Pancreas (tissue), 10 donors: ENCODE measurements around the gene KCNN3. TPM values are rescaled to one million over a fixed set of nuclear protein-coding genes. Genes with fewer than 3 reads are reported as not detected.
A peak's percentile ranks its signal among the peaks of the same experiment; 100 is the strongest.

Source experiments
- ATAC-seq, 4 donors: fragments of 200-7000 bp; cut with Tn5 transposase; one replicate each; pipeline versions ENCODE4 v1.8.0 to v1.9.1; 2020; ENCODE audit warnings: mild to moderate bottlenecking in 4 of 4, moderate library complexity in 4 of 4
- DNase-seq, 6 donors: peaks; one replicate each; pipeline ENCODE4 v3.0.0-alpha.2; 2020
- FAIRE-seq: peaks from 2 replicates; lab custom pipeline; 2012; peaks lifted over from hg19 to GRCh38; lab: Jason Lieb, UNC
- H3K27ac ChIP-seq, 4 donors: fragments of 200-600 bp; sonication (generic); 1 replicate in 3 of 4; 2 replicates in 1 of 4; pipeline versions ENCODE4 v1.5.0 to v1.8.0; 2020
- H3K27me3 ChIP-seq, 4 donors: fragments of 200-600 bp; one replicate each; pipeline ENCODE4 v1.8.0; 2021
- H3K36me3 ChIP-seq, 3 donors: fragments of 200-600 bp; sonication (generic) in 1 of 3; one replicate each; pipeline versions ENCODE4 v1.5.0 to v1.8.0; 2020 to 2021
- H3K4me1 ChIP-seq, 3 donors: fragments of 200-600 bp; one replicate each; pipeline ENCODE4 v1.8.0; 2021
- H3K4me3 ChIP-seq, 4 donors: fragments of 200-600 bp; sonication (generic) in 2 of 4; one replicate each; pipeline versions ENCODE4 v1.5.0 to v1.8.0; 2020 to 2021
- H3K9me3 ChIP-seq, 4 donors: fragments of 200-600 bp; one replicate each; pipeline ENCODE4 v1.8.0; 2021
- WGBS, 2 donors: extraction: QIAGEN DNeasy Blood & Tissue Kit; methylation state at CpG; one replicate each; pipeline ENCODE4 v1.1.7; 2013; 5-methylcytosine and 5-hydroxymethylcytosine counted together
- intact Hi-C, 3 donors: fragments of 100-400 bp; cut with DNase I; formaldehyde crosslinking; loops; one replicate each; pipeline versions ENCODE4 v1.11.1 to v1.14.2; 2022
- polyA plus RNA-seq, 2 donors: library from polyadenylated mRNA; stranded (reverse); fragments of 200-250 nt; gene quantifications; one replicate each; pipeline ENCODE4 v1.2.3, GENCODE V29; 2013
- total RNA-seq, 6 donors: library from RNA; stranded (reverse); fragmentation: NEBNext Ultra II Directional in 4 of 6; extraction: Animal tissue kit (Norgen Biotek cat#: 25700) in 4 of 6; gene quantifications; one replicate each; pipeline versions ENCODE4 v1.2.1 to v1.2.4, GENCODE V29; 2021 to 2023
- TF ChIP-seq, protein P1 (sequence below), 4 donors: fragments of 200-600 bp; sonication (generic) in 3 of 4; IDR thresholded peaks; one replicate each; pipeline versions ENCODE4 v1.5.0 to v1.8.0; 2021; ENCODE audit warnings: antibody characterized with exemption in 4 of 4
- donor health status: healthy with polysubstance abuse.
- donor health status: DM: no; HTN: no; CAD: no; lungs with moderate emphysema.
- donor health status: DM: no; HTN: no; CAD: no.
- donor health status: control.
- donor health status: control.
- donor health status: Bipolar disorder and iron deficiency.
- donor health status: DM: yes; HTN: yes; CAD: no.
- donor health status: DM: no; HTN: no; CAD: no.
- donor health status: DM: no; HTN: no; CAD: no.
- donor health status: DM: yes; HTN: yes; CAD: no.

The KCNN3 gene
- total and polyA plus RNA-seq, 8 donors = 0.11 to 1.0 (median 0.33) TPM

DNA sequence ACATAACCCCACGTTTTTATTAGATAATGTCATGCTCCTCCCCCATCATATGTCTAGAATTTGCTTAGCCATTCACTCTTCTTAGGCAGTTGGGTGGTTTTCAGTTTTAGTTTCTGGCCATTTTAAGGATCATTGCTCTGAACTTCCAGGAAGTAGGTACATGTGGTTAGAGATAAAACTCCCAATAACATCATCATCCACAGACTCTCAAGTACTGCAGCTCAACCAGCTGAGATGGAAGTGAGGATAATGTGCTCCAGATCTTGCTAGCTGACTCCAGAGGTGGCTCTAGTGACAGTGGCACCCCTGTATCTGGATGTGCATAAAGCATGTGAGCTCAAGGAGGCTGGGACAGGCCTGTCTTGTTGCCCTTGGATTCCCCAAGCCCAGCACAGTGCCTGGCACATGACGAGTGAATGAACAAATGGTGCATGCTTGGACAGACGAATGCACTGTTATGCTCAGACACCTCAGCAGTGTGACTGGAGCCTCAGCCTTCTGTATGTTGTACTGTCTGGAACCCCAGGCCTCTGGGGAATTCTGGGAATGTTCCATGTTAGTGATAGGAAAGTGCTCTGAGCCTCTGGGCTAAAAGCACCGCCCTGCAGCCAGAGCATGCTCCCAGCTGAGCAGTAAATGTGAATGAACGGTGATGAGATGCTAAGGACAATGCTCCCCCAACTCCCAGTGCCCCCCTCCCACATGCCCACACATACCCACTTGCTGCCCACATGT is 16.4 kb upstream of the KCNN3 start:
- Histone ChIP-seq H3K4me1 (no peaks in the 10 kb centered on the region), H3K27ac (no peak overlapping the region), H3K4me3 (no peak overlapping the region), H3K27me3 (no peaks in the 10 kb centered on the region), H3K9me3 (no peaks in the 10 kb centered on the region), H3K36me3 (no peaks in the 10 kb centered on the region)
- TF ChIP-seq, protein P1, sequence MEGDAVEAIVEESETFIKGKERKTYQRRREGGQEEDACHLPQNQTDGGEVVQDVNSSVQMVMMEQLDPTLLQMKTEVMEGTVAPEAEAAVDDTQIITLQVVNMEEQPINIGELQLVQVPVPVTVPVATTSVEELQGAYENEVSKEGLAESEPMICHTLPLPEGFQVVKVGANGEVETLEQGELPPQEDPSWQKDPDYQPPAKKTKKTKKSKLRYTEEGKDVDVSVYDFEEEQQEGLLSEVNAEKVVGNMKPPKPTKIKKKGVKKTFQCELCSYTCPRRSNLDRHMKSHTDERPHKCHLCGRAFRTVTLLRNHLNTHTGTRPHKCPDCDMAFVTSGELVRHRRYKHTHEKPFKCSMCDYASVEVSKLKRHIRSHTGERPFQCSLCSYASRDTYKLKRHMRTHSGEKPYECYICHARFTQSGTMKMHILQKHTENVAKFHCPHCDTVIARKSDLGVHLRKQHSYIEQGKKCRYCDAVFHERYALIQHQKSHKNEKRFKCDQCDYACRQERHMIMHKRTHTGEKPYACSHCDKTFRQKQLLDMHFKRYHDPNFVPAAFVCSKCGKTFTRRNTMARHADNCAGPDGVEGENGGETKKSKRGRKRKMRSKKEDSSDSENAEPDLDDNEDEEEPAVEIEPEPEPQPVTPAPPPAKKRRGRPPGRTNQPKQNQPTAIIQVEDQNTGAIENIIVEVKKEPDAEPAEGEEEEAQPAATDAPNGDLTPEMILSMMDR (IDR thresholded peaks at IDR 0.05) = no peak
- intact Hi-C loops = loop anchor here in 2 of 3 donors (10.0 kb wide), 2 partner anchors 322 to 332 kb away; partner anchors contain the start of genes CHRNB2 (in 1 of the 2) and UBE2Q1 (in 1 of the 2)
- ATAC-seq = no peak
- FAIRE-seq = no peak
- no peak for DNase-seq
- WGBS, 2 donors = 51 to 58% methylated on average over 5 of the region's 5 CpGs

DNA sequence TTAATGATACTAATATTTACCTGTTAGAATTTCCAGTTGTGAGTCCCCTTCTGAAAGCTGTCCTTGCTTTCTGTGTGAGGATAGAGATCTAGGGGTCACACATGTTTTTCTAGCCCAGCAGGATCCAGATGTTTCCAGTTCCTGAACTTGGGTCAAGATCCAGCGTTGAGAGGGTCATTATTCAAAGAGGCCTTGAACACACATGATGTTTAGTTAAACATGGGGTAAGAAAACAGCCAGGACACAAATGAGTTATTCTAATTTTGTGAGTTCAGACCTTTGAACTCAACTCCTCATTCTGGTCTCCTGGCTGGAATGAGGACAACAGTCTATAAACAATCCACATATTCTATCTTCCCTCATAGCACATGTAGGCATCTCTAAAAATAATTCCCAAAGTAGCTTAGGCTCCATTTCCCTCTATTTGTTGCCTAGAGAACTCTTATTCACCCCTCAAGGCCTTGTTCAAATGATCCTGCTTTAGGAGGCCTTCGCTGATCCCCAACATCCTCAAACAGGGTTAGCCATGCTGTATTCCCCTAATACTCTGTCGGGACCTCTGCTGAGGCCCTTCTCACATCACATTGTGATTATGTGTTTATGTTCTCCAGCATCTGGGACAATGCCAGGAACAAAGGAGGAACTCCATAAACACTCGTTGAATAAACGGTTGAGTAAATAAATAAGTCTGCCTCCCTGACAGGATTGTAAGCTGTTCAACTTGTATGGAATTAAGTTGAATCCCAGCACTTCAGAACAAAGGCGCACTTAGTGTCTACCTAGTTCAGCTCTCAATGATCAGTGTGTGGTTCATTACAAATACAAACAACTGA is 15.0 kb upstream of the KCNN3 start:
- ATAC-seq (no peak), DNase-seq (no peak), FAIRE-seq (no peak)
- Histone ChIP-seq H3K9me3 (no peaks in the 10 kb centered on the region), H3K27me3 (no peaks in the 10 kb centered on the region), H3K27ac (no peak overlapping the region), H3K4me3 (no peak overlapping the region), H3K4me1 (no peaks in the 10 kb centered on the region), H3K36me3 (no peaks in the 10 kb centered on the region)
- TF ChIP-seq, protein P1 (IDR thresholded peaks at IDR 0.05) = no peak
- WGBS, 2 donors = 60 to 63% methylated on average over 6 of the region's 6 CpGs
- intact Hi-C loops = loop anchor here in 2 of 3 donors (10.0 kb wide), 2 partner anchors 320 to 330 kb away; partner anchors contain the start of genes CHRNB2 (in 1 of the 2) and UBE2Q1 (in 1 of the 2)

DNA sequence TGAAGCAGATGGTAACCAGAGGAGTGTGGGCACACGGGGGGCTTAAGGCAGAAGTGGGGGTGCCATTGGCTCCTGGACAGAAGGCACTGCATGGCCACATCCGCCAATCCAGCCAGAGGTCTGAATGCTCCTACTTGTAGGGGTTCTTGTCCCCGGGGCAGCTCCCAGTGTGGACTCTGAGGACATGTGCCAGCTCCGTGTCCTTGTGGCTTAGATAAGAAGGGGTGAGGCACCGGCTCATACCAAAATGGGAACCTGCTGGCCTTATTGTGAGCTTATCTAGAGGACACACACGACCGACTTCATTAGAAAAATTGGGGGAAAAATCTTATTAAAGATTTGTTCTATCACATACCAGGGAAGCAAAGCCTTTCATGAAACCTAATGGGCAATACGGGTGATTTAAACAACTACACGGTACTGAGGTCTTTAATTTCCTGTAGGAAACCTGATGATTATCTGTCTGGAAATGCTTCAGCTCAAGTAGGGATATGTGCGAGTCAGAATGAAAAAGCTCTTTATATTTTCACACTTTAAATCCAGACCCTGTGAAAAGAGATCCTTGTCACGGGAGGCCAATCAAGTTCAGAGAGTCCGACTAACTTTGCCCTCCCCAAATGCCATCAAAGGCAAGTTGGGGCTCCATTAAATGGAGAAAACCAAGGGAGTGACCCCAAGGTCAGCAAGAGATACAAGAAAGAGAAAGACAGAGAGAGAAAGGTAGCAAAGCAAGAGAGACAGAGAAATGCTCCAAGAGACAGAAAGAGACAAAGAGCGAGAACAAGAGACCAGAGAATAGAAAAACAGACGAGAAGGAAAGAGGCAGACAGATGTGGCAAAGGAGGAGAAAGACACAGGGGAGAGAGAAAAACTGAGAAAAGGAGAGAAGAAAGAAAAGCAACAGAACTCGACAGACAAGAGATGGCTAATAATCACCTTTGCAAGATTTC is 14.1 kb upstream of the KCNN3 start:
- no peak overlapping the region for H3K4me3 ChIP-seq
- WGBS, 2 donors = 55 to 59% methylated on average over 15 of the region's 15 CpGs
- DNase-seq (no peak), ATAC-seq (peak in 2 of 4 donors; percentile 25 to 34), FAIRE-seq (no peak)
- no peaks in the 10 kb centered on the region for H3K36me3 ChIP-seq
- intact Hi-C loops = loop anchor here in 2 of 3 donors (10.0 kb wide), 2 partner anchors 319 to 329 kb away; partner anchors contain the start of genes CHRNB2 (in 1 of the 2) and UBE2Q1 (in 1 of the 2)
- TF ChIP-seq, protein P1 (IDR thresholded peaks at IDR 0.05) = no peak
- H3K27ac ChIP-seq = no peak overlapping the region
- no peaks in the 10 kb centered on the region for H3K27me3 ChIP-seq
- no peaks in the 10 kb centered on the region for H3K9me3 ChIP-seq
- no peaks in the 10 kb centered on the region for H3K4me1 ChIP-seq

DNA sequence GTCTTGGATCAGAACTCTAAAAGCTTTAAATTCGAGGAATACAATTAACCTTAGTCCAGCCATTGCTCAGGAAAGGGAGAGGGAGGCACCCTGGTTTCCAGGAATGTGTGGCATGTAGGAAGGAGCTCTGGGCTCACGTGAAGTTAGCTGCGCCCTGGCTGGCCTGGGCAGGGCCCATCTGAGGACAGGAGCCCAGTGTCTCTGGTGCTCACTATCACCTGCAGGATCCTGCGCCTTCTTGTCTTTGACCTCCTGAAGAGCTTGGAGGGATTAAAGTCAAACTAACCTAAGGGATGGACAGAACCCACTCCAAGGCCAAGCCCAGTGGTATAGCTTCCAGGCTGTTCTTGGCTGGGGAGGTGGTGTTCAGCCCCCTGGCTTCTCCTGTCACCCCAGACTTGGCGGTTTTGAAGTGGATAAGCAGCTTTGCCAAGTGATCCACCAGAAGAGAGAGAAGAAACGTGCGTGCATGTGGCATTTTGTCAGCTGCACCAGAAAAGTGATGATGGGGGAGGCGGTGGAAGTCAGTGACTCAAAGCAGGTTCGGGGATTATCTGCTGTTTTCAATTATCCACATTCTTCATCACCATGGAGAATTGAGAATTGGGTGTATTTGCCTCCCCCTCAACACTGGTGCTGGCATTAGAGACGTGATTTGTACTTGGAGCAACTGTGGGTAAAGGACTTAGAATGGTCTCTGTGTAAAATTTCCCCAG is 11.9 kb upstream of the KCNN3 start:
- intact Hi-C loops = loop anchor here in 2 of 3 donors (10.0 kb wide), 2 partner anchors 317 to 327 kb away; partner anchors contain the start of genes CHRNB2 (in 1 of the 2) and UBE2Q1 (in 1 of the 2)
- 74 to 79% methylated on average over 10 of the region's 10 CpGs for WGBS, 2 donors
- ATAC-seq = no peak
- H3K36me3 ChIP-seq = no peaks in the 10 kb centered on the region
- H3K9me3 ChIP-seq = no peaks in the 10 kb centered on the region
- H3K27me3 ChIP-seq = no peaks in the 10 kb centered on the region
- TF ChIP-seq, protein P1 (IDR thresholded peaks at IDR 0.05) = no peak
- no peak overlapping the region for H3K27ac ChIP-seq
- peaks cover 11 to 14% (median 12%) of the 10 kb centered on the region in 3 donors for H3K4me1 ChIP-seq
- no peak for FAIRE-seq
- DNase-seq = no peak
- H3K4me3 ChIP-seq = no peak overlapping the region
